ENCODE measurements around the gene ZC3H7A.

DNA sequence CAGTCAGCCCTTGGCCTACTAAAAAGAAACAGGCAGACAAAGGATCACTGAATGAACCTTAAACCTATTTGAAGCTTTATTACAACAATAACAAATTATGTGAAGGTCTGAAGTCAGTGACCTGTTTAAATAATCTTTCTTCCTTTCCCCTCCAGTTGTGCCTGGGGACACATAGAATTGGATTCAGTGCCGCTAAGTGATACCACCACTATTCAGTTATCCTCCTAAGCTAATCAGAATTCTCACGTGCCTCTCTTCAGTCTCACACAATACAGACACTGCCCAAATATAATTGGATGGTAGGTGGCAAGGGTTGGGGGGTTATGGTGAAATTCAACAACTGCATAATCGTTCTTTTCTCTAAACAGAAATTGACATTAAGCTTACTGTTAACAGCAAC lies 65.8 kb downstream of the ZC3H7A start:
- TF ChIP-seq TGIF2 (CRISPR knock-in tag; IDR thresholded peaks at IDR 0.05) (no peak), BACH1 (tag; IDR thresholded peaks at IDR 0.05) (no peak), L3MBTL2 (IDR thresholded peaks at IDR 0.05) (no peak), TCFL5 (CRISPR knock-in tag; conservative IDR thresholded peaks at IDR 0.05) (no peak), TCF7L2 (IDR thresholded peaks at IDR 0.05; ENCODE audit: low read depth, low read length) (no peak), HDAC1 (IDR thresholded peaks at IDR 0.05) (no peak), ZNF311 (CRISPR knock-in tag; IDR thresholded peaks at IDR 0.05) (no peak), FOS (IDR thresholded peaks at IDR 0.05; ENCODE audit: extremely low read depth, insufficient read length) (no peak), KDM1A (IDR thresholded peaks at IDR 0.05) (no peak)
- TF ChIP-seq, protein P1, sequence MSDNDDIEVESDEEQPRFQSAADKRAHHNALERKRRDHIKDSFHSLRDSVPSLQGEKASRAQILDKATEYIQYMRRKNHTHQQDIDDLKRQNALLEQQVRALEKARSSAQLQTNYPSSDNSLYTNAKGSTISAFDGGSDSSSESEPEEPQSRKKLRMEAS (CRISPR knock-in tag; IDR thresholded peaks at IDR 0.05), result no peak
- TF ChIP-seq, protein P2, sequence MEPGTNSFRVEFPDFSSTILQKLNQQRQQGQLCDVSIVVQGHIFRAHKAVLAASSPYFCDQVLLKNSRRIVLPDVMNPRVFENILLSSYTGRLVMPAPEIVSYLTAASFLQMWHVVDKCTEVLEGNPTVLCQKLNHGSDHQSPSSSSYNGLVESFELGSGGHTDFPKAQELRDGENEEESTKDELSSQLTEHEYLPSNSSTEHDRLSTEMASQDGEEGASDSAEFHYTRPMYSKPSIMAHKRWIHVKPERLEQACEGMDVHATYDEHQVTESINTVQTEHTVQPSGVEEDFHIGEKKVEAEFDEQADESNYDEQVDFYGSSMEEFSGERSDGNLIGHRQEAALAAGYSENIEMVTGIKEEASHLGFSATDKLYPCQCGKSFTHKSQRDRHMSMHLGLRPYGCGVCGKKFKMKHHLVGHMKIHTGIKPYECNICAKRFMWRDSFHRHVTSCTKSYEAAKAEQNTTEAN (CRISPR knock-in tag; IDR thresholded peaks at IDR 0.05), result no peak
- TF ChIP-seq, protein P3, sequence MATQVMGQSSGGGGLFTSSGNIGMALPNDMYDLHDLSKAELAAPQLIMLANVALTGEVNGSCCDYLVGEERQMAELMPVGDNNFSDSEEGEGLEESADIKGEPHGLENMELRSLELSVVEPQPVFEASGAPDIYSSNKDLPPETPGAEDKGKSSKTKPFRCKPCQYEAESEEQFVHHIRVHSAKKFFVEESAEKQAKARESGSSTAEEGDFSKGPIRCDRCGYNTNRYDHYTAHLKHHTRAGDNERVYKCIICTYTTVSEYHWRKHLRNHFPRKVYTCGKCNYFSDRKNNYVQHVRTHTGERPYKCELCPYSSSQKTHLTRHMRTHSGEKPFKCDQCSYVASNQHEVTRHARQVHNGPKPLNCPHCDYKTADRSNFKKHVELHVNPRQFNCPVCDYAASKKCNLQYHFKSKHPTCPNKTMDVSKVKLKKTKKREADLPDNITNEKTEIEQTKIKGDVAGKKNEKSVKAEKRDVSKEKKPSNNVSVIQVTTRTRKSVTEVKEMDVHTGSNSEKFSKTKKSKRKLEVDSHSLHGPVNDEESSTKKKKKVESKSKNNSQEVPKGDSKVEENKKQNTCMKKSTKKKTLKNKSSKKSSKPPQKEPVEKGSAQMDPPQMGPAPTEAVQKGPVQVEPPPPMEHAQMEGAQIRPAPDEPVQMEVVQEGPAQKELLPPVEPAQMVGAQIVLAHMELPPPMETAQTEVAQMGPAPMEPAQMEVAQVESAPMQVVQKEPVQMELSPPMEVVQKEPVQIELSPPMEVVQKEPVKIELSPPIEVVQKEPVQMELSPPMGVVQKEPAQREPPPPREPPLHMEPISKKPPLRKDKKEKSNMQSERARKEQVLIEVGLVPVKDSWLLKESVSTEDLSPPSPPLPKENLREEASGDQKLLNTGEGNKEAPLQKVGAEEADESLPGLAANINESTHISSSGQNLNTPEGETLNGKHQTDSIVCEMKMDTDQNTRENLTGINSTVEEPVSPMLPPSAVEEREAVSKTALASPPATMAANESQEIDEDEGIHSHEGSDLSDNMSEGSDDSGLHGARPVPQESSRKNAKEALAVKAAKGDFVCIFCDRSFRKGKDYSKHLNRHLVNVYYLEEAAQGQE (IDR thresholded peaks at IDR 0.05; ENCODE audit: borderline replicate concordance), result no peak
- TF ChIP-seq, protein P3 (CRISPR knock-in tag; IDR thresholded peaks at IDR 0.05; ENCODE audit: low read depth), result no peak
- TF ChIP-seq, protein P4, sequence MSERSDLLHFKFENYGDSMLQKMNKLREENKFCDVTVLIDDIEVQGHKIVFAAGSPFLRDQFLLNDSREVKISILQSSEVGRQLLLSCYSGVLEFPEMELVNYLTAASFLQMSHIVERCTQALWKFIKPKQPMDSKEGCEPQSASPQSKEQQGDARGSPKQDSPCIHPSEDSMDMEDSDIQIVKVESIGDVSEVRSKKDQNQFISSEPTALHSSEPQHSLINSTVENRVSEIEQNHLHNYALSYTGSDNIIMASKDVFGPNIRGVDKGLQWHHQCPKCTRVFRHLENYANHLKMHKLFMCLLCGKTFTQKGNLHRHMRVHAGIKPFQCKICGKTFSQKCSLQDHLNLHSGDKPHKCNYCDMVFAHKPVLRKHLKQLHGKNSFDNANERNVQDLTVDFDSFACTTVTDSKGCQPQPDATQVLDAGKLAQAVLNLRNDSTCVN (CRISPR knock-in tag; IDR thresholded peaks at IDR 0.05), result no peak
